ENCODE results near the gene IWS1. TPM values are rescaled to one million over a fixed set of nuclear protein-coding genes. Genes with fewer than 3 reads are reported as not detected.
"Not testable (repeated sequence)": the region's sequence is repeated elsewhere in the genome, so short reads cannot be mapped to it uniquely, and the experiment has no call there.

Gene IWS1
- total RNA-seq, 1 donor from 2014 or later = 44.3 TPM

DNA sequence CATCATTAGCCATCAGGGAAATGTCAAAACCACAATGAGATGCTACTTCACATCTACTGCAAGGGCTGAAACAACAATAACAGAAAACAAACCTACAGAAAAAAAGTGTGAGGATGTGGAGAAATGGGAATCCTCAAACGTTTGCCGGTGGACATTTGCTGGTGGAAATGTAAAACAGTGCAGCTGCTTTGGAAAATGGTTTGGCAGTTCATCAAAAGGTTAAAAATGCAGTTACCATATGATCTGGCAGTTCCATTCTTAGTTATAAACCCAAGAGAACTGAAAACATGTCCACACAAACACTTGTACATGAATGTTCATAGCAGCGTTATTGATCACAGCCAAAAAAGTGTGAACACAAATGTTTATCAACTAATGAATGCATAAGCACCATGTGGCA, 63.8 kb downstream of the IWS1 start:
- intact Hi-C loops (cut with micrococcal nuclease) = no loop called here

DNA sequence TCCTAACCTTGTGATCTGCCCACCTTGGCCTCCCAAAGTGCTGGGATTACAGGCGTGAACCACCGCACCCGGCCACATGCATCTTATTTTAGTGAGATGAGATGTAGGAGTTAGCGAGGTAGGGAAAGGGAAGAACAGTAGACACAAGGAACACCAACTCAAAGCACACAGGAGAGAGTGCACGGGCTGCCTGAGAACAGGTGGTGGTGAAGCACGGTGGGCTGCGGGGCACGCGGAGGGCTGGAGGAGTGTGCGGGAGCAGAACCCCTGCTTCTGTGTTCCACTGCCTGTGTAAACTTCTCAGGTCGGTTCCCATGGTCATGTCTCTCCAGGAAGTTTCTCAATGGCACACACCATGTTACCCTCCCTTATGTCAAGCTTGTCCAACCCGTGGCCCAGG, 69.3 kb downstream of the IWS1 start:
- intact Hi-C loops (cut with micrococcal nuclease) = no loop called here

DNA sequence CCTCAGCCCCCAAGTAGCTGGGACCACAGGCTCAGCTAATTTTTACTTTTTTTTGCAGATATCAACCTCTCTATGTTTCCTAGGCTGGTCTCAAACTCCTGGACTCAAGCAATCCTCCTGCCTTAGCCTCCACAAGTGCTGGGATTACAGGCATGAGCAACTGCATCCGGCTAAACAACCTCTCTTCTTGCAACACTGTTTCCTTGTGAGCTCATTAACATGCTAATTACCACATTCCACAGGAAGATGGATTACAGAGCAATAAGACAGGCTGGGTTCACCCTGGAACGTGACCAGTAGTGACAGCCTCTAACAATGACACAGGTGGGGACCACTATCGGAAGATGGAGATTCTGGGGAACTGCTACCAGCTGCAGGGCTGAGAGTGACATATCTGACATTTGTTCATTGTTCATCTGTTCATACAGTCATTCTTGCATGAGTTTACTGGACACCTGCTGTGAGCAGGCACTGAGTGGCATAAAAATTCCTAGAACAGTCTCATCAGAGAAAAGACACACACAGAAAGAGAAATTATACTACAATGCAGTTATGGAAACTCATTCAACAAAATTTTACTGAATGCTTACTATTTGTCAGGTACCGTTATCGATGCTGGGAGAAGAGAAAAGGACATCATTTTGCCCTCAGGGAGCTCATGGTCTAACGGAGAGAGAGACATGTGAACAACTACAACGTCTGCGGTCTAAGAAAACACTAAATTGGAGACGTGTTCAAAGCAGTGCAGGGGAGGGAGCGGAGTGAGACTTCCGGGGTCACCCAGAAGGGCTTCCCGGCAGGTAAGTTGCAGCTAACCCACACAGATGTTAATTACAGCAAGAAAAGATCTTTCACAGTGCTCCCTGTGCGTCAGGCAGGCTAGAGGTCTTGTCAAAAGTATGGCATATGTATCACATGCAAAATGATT, 70.5 kb downstream of the IWS1 start:
- intact Hi-C loops (cut with micrococcal nuclease) = no loop called here

DNA sequence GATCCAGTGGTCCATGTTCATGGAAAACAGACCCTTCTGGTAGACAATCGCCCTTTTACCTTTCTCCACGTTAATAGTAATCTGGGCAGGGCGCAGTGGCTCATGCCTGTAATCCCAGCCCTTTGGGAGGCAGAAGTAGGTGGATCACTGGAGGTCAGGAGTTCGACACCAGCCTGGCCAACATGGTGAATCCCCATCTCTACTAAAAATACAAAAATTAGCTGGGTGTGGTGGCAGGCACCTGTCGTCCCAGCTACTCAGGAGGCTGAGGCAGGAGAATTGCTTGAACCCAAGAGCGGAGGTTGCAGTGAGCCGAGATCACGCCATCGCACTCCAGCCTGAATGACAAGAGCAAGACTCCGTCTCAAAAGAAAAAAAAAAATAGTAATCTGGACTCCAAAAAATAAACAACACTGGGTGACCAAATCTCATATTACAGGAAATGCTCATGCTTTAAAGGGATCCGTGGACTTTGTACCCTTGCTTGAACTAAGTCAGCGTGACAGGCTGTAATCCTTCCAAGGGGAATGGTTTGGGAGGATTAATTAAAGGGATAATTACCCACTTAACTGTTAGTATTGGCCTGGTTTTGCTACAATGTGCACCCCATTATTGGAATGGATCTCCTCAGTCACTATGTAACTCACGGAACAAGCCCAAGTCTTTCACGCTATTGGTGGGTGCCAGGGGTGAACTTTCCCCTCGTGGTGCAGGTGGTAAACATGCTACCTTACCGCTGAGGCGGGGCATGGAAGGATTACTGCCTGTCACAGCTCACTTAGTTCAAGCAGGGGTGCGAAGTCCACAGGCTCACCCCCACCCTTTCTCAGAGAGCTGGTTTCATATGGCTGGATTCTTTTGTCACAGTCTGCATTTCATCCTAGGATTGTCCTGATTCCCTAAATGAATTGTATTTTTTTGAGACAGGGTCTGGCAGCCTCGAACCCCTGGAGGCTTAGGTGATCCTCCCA, 71.4 kb downstream of the IWS1 start:
- intact Hi-C loops (cut with micrococcal nuclease) = no loop called here

DNA sequence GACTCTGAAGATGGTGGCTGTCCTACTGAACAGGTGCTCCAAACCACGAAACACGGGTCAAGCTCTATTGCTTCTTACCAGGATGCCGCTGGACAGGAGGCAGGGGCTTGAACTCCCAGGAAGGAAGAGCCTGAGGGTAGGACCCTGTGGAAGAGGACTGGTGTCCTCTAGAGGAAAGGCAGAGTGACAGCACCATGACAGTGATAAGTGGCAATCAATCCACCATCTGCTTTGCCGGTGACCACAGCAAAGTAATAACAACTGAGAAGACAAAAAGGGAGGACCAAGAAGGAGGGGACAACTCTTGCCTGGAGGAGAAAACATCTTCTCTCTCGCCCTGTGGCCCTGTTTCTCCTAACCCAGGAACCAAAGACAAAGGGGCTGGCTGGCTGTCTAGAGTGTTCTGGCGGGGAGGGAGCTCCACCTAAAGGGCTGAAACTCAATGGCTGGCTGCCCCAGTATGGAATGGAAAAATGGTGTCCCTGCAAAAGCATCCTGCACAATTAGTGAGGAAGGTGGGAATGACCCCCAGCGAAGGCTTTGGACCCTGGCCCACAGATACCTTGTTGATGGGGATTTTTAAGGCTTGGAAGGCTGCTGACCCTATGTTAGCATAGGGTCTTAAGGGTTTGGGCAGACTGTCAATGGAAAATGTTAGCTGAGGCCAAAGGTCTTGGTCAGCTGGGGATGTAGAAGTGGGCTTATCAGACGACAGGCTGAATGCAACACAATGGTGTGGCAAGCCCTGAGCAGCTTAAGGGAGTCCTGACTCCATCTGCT, 72.7 kb downstream of the IWS1 start:
- intact Hi-C loops (cut with micrococcal nuclease) = no loop called here

DNA sequence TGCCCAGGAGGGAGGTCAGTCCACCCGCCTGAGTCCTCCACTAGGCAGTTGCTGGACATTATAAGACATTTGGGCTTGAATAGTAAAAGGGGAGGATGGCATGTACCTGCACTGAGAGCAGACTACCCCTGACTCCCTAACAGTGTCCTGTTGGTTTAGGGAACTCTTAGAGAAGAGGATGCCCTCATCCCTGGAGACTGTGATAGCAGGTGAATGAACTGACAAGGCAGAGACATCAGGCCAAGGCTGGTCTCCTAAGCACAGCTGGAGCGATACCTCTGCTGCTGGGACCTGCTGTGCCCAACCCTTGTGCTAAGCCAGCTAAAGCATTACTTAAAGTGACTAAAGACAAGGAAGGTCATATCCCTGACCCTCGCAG, 73.3 kb downstream of the IWS1 start:
- intact Hi-C loops (cut with micrococcal nuclease) = no loop called here

DNA sequence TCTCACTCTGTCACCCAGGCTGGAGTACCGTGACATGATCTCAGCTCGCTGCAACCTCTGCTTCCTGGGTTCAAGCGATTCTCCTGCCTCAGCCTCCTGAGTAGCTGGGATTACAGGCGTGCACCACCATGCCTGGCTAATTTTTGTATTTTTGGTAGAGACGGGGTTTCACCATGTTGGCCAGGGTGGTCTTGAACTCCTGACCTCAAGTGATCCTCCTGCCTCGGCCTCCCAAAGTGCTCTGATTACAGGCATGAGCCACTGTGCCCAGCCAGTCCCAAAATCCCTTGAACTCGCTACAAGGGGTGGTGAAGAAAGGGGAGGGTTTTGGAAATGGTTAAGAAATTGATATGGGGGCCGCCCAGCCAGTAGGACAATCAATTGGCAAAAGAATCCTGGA, 73.9 kb downstream of the IWS1 start:
- intact Hi-C loops (cut with micrococcal nuclease) = not testable (repeated sequence)

DNA sequence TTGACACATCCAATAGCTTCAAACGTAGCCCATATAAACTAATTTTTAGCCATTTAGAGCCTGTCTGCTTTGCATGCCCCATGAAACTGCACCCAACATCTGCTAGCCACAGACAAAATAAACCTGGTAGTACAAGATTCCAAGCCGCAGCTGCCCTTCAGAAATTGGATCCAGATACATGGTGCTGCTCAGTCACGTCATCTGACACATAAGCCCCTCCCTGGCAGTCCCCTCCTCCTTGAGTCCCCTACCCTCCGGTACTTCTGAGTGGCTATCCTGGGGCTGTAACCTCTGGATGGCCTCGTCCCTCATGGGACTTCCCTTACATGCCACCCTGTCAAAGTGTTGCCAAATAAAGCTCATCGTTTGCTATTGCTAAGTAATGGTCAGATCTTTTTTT, 74.3 kb downstream of the IWS1 start:
- intact Hi-C loops (cut with micrococcal nuclease) = no loop called here

DNA sequence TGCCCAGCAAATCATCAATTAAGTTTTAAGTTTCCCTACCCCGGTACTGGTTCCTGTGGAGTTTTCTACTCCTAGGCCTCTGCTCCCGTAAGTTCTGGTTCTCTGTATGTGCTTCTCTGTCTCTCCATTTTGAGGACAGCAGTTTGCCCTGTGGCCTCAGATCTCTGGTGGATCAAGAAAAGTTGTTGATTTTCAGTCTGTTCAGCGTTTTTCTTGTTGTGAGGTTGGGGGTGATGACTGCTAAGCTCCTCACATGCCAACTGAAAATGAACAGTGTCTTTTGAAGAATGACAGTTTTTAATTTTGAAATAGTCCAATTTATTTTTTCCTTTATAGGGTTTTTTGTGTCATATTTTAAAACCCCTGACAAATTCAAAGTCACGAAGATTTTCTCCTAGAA, 76.4 kb downstream of the IWS1 start:
- intact Hi-C loops (cut with micrococcal nuclease) = no loop called here

DNA sequence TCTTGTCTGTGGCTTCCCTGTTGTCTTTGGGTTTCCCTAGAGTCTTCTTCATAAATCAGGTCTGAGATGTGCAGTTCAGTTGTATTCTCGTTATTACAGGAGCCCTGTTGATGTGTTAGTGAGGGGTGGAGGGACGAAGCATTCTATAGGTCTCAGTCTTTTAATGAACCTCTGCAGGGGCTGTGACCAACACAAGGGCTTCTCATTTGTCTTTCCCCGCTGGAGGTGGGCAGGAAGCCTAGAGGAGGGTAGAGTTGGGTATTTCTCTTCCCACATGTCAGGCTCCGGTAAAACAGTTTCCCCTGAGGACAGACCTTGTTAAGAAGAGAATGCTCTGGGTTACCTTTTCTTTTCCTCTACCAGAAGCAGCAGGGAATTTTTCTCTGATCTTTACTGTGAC, 76.9 kb downstream of the IWS1 start:
- intact Hi-C loops (cut with micrococcal nuclease) = no loop called here

DNA sequence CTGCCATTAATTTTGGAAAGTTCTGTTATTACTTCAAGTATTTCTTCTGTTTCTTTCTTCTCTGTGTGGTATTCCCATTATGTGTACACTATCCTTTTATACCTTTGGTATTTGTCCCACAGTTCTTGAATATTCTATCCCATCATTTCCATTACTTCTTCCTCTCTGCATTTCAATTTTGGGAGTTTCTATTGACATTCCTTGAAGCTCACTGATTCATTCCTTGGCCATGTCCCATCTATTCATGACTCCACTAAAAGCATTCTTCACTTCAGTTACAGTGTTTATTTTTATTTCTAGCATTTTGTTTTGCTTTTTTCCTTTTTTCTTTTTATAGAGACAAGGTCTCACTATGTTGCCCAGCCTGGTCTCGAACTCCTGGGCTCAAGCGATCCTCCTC, 77.8 kb downstream of the IWS1 start:
- intact Hi-C loops (cut with micrococcal nuclease) = no loop called here

DNA sequence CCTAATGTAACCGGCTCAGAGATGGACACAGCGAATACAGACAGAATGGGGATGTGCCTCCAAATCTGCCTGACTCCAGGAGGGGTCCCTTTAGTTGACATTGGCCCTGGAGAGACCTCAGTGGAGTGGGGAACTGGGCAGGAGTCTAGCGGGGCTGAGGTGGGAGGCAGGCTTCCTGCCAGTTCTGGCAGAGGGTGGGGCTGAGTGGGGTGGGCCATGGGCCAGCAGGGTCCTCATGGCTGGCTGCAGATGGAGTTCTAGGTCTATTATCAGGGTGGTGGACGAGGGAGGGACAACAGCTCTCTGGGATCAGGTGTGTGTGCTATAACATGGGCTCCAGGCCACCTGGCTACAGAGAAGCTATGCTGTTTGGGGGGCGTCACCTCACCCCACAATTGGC, 86.9 kb downstream of the IWS1 start:
- intact Hi-C loops (cut with micrococcal nuclease) = no loop called here

DNA sequence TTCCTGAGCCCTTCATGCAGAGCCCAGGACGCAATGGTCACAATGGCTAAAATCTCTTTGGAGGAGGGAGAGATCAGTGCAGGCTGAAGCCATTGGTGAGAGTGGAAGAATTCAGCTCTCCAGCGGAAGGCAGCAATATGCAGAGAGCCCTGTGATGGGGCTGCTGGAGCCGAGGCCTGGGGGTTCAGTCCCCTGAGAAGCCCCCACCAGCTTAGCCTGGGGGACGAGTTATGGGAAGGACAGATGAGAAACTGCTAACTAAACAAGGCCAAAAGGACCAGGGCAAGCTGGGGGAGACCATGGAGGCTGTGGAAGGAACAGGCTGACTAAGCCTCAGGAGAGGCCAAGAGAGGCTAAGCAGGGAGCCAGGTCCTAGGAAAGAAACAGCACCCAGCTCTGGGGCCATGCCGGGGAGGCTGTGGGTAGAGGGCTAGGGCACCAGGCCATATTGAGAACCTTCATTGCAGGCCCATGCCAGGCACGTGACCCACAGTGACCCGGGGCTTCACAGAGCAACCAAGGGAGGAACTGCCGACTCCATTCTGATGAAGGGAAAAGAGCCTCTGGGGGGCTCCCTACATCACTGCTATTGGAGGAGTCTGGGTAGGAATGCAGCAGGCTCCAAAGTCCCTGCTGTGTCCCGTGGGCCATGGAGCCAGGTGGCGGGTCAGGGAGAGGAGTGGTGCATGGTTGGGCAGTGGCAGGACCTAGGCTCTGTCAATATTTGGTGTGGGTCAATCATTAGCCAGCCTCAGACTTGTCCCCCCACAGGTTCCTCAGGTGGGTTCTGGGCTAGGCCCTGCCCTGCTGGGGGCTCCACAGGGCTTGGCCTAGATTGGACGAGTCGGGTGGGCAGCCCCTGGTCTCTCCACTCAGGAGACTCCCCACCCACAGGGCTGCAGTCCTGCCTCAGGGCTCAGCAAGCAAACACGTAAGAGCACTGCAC, 88.2 kb downstream of the IWS1 start:
- intact Hi-C loops (cut with micrococcal nuclease) = no loop called here

DNA sequence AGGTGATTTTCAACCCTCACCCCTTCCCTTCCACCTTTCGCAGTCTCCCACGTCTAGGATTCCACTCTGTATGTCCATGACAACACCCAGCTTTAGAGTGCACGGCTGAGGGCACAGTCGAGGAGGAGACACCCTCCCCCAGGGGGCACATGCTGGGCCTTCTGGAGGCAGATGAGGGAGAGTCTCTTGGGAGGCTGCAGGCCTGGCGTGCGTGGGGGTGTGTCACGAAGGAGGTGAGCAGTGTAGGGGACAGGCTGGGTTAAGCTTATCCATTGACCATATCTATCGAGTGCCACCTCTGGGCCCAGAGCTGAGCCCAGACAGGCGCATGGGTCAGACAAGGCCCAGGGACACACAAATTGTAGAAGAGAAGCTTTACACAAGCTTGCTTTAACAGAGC, 89.2 kb downstream of the IWS1 start:
- intact Hi-C loops (cut with micrococcal nuclease) = no loop called here

DNA sequence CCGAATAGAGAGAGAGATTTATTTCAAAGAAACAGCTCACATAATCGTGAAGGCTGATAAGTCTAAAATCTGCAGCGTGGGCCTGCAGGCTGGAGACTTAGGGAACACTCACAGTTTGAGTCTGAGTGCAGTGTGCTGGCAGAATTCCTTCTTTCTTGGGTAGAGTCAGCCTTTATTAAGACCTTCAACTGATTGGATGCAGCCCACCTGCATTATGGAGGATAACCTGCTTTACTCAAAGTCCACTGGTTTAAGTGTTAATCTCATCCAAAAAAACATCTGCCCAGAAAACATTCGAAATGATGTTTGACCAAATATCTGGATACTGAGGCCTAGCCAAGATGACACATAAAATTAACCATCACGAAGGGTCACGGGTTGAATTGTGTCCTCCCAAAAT, 91.8 kb downstream of the IWS1 start:
- intact Hi-C loops (cut with micrococcal nuclease) = no loop called here

DNA sequence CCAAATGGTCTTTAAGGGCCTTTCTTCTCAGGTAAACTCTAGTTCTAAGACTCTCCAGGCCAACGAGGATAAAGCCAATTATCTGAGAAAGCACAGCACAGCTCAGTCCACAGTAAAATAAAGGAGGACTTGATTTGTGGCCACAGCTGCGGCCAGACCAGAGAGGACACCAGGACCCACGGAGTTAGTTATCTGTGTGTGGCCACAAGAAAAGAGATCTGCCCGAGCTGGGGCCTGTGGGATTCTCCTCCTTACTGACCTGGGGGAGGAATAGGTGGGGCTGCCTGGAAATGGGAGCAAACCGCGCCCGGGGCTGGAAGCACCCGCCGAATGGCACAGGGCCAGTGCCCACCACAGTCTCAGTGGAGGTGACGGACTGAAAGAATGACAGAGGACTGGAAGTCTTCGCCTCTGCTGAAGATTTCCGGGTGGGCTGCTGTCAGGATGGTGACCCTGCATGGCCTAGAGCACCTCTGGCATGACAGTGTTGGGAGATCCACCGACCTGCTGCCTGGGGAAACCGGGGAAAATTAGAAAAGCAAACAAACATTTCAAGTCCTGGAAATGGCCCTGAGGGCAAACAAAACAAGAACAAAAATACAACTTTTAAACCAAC, 94.8 kb downstream of the IWS1 start:
- intact Hi-C loops (cut with micrococcal nuclease) = no loop called here
